ENCODE results near the gene MED12L. TPM values are rescaled to one million over a fixed set of nuclear protein-coding genes. Genes with fewer than 3 reads are reported as not detected.

Gene MED12L
- total and polyA plus RNA-seq, 9 of the 15 experiments (the other 6 are each of a cell fraction or from before 2014, with no cell fraction given), result not detected

- Histone ChIP-seq H3K4me2 (ENCODE audit: insufficient read depth, low read length) (no peak overlapping the region), H2AFZ (ENCODE audit: low read depth, low read length) (no peak overlapping the region), H3K9ac (ENCODE audit: insufficient read depth in 1 of 2, low read depth in 2 of 2, low read length in 2 of 2) (no peak overlapping the region), H3K9me1 (ENCODE audit: control insufficient read depth, insufficient read depth, low read length) (no peaks in the 10 kb centered on the region), H3K9me3 (replicated peaks; ENCODE audit: control insufficient read depth, insufficient read depth, low read depth, low read length) (no peaks in the 10 kb centered on the region), H3K27me3 (ENCODE audit: control insufficient read depth in 2 of 2, insufficient read depth in 2 of 2, low read length in 2 of 2) (peaks cover 16 to 18% of the 10 kb centered on the region in 2 experiments; a peak in 3 of 5 replicates), H3K27ac (ENCODE audit: extremely low read depth, low read depth, low read length) (no peak overlapping the region), H3K4me3 (no peak overlapping the region), H3K79me2 (ENCODE audit: control insufficient read depth, insufficient read depth, low read length) (no peaks in the 10 kb centered on the region), H4K20me1 (replicated peaks; ENCODE audit: control insufficient read depth, insufficient read depth, low read length) (no peaks in the 10 kb centered on the region), H3K4me1 (replicated peaks in 1 of 2; ENCODE audit: control insufficient read depth in 2 of 2, insufficient read depth in 2 of 2, low read length in 2 of 2) (no peaks in the 10 kb centered on the region), H3K36me3 (ENCODE audit: control insufficient read depth, insufficient read depth, low read length) (no peaks in the 10 kb centered on the region)
- FAIRE-seq (no peak), ATAC-seq (no peak), DNase-seq (ENCODE audit: extremely low read depth in 1 of 4, low spot score in 3 of 4) (no peak)
- intact Hi-C loops (cut with micrococcal nuclease), result loop anchor here (5.0 kb wide), 1 partner anchor 549 kb away; no protein-coding TSS in a partner anchor
- TF ChIP-seq, protein P1, sequence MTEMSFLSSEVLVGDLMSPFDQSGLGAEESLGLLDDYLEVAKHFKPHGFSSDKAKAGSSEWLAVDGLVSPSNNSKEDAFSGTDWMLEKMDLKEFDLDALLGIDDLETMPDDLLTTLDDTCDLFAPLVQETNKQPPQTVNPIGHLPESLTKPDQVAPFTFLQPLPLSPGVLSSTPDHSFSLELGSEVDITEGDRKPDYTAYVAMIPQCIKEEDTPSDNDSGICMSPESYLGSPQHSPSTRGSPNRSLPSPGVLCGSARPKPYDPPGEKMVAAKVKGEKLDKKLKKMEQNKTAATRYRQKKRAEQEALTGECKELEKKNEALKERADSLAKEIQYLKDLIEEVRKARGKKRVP (CRISPR knock-in tag; IDR thresholded peaks at IDR 0.05), result no peak
- TF ChIP-seq MAZ (CRISPR knock-in tag; conservative IDR thresholded peaks at IDR 0.05 in 1 of 2, IDR thresholded peaks at IDR 0.05 in 1 of 2), result no peak
- no peak for TF ChIP-seq CBFA2T3 (IDR thresholded peaks at IDR 0.05)
- WGBS (ENCODE audit: insufficient coverage, low coverage, missing lambda C conversion rate), result 0% methylated on average over 6 of the region's 6 CpGs
- ChIA-PET POLR2A (no interaction called here), CTCF (ENCODE audit: low intra/inter-chr PET ratio) (interaction anchor here (0.6 kb wide), 1 partner anchor 62 kb away, joined by 3 read pairs; no protein-coding TSS in a partner anchor)
- in situ Hi-C loops (cut with MboI), result no loop called here
- no TSS peak for BruUV-seq (replicated peaks)
These were observed 207.7 kb downstream of the MED12L start for GRCh38 chr3:151293127-151293526.

DNA sequence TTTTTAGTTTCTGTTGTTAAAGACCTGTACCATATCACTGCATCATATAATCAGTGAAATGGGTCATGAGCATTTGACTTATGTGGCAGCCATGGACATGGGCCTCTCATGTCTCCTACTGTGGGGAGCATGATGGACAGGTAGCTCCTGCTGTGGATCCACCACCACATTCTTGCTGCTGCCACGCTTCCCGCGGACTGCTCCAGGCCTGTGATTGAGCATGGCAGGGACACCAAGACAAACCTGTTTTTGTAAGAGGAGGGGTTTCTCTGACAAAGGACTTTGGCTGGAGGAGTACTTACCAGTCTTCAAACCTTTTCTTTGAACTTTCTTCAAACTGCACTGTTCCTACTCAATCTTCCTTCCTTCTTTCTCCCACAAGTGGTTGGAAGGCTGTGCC, 210.8 kb downstream of the MED12L start:
- intact Hi-C loops (cut with micrococcal nuclease) (no loop called here), in situ Hi-C loops (cut with MboI) (no loop called here)
- POLR2A ChIA-PET, result no interaction called here
- Histone ChIP-seq H3K4me1 (replicated peaks in 1 of 2; ENCODE audit: control insufficient read depth in 2 of 2, insufficient read depth in 2 of 2, low read length in 2 of 2) (no peaks in the 10 kb centered on the region), H3K4me2 (ENCODE audit: insufficient read depth, low read length) (no peak overlapping the region), H3K9me1 (ENCODE audit: control insufficient read depth, insufficient read depth, low read length) (no peaks in the 10 kb centered on the region), H3K27ac (ENCODE audit: extremely low read depth, low read depth, low read length) (no peak overlapping the region), H3K27me3 (ENCODE audit: control insufficient read depth in 2 of 2, insufficient read depth in 2 of 2, low read length in 2 of 2) (peaks cover 18 to 19% of the 10 kb centered on the region in 2 experiments; a peak in 4 of 5 replicates), H3K9ac (ENCODE audit: insufficient read depth in 1 of 2, low read depth in 2 of 2, low read length in 2 of 2) (no peak overlapping the region), H2AFZ (ENCODE audit: low read depth, low read length) (no peak overlapping the region), H3K79me2 (ENCODE audit: control insufficient read depth, insufficient read depth, low read length) (no peaks in the 10 kb centered on the region), H3K9me3 (replicated peaks; ENCODE audit: control insufficient read depth, insufficient read depth, low read depth, low read length) (no peaks in the 10 kb centered on the region), H4K20me1 (replicated peaks; ENCODE audit: control insufficient read depth, insufficient read depth, low read length) (no peaks in the 10 kb centered on the region; the same call in 1 of the 2 replicates), H3K36me3 (ENCODE audit: control insufficient read depth, insufficient read depth, low read length) (no peaks in the 10 kb centered on the region), H3K4me3 (no peak overlapping the region)
- CTCF ChIA-PET (ENCODE audit: low intra/inter-chr PET ratio), result no interaction called here
- DNase-seq (ENCODE audit: extremely low read depth in 1 of 4, low spot score in 3 of 4) (no peak), ATAC-seq (no peak), FAIRE-seq (no peak)
- 0% methylated on average over 3 of the region's 3 CpGs for WGBS (ENCODE audit: insufficient coverage, low coverage, missing lambda C conversion rate)
- no TSS peak for BruUV-seq (replicated peaks)
- no peak for TF ChIP-seq ZNF263 (CRISPR knock-in tag; IDR thresholded peaks at IDR 0.05; ENCODE audit: borderline replicate concordance)
- no peak for TF ChIP-seq FOXA1 (IDR thresholded peaks at IDR 0.05; ENCODE audit: borderline replicate concordance)
- no peak for TF ChIP-seq YBX1 (IDR thresholded peaks at IDR 0.05)
- TF ChIP-seq MEF2A (IDR thresholded peaks at IDR 0.05; ENCODE audit: control insufficient read depth, low read depth, low read length), result no peak
- TF ChIP-seq, protein P2, sequence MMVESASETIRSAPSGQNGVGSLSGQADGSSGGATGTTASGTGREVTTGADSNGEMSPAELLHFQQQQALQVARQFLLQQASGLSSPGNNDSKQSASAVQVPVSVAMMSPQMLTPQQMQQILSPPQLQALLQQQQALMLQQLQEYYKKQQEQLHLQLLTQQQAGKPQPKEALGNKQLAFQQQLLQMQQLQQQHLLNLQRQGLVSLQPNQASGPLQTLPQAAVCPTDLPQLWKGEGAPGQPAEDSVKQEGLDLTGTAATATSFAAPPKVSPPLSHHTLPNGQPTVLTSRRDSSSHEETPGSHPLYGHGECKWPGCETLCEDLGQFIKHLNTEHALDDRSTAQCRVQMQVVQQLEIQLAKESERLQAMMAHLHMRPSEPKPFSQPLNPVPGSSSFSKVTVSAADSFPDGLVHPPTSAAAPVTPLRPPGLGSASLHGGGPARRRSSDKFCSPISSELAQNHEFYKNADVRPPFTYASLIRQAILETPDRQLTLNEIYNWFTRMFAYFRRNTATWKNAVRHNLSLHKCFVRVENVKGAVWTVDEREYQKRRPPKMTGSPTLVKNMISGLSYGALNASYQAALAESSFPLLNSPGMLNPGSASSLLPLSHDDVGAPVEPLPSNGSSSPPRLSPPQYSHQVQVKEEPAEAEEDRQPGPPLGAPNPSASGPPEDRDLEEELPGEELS (CRISPR knock-in tag; IDR thresholded peaks at IDR 0.05; ENCODE audit: borderline replicate concordance), result no peak
- no peak for TF ChIP-seq ZNF24 (IDR thresholded peaks at IDR 0.05)
- no peak for TF ChIP-seq ZNF57 (CRISPR knock-in tag; IDR thresholded peaks at IDR 0.05)
- no peak for TF ChIP-seq ZFP1 (CRISPR knock-in tag; IDR thresholded peaks at IDR 0.05)
- no peak for TF ChIP-seq SREBF2 (CRISPR knock-in tag; IDR thresholded peaks at IDR 0.05)
- no peak for TF ChIP-seq CHD4 (IDR thresholded peaks at IDR 0.05; ENCODE audit: insufficient read depth, insufficient replicate concordance, low read depth, low read length, poor library complexity, severe bottlenecking)

Measured in K562 (cell line).